H9 (cell line): ENCODE measurements around the gene UTP11. TPM values are rescaled to one million over a fixed set of nuclear protein-coding genes. Genes with fewer than 3 reads are reported as not detected.
A peak's percentile ranks its signal among the peaks of the same experiment; 100 is the strongest.

ENCODE experiments used
- DNase-seq: peaks from one replicate; pipeline ENCODE4 v3.0.0-alpha.2; 2017
- H2AFZ ChIP-seq: one replicate; pipeline ENCODE4 v1.6.1; 2013; ENCODE audit warnings: mild to moderate bottlenecking, low read length, control low read depth, moderate library complexity
- H2AK5ac ChIP-seq: 2 replicates; pipeline ENCODE4 v1.6.1; 2013; ENCODE audit warnings: low read length, control low read depth, mixed read lengths; ENCODE audit not compliant: insufficient read length
- H2BK120ac ChIP-seq: one replicate; pipeline ENCODE4 v1.6.1; 2013; ENCODE audit warnings: low read depth, mild to moderate bottlenecking, low read length, control low read depth, inconsistent platforms; ENCODE audit not compliant: poor library complexity, severe bottlenecking
- H2BK12ac ChIP-seq: 2 replicates; pipeline ENCODE4 v1.6.1; 2013; ENCODE audit warnings: low read length, control low read depth, mixed read lengths, low read depth; ENCODE audit not compliant: insufficient read length
- H2BK15ac ChIP-seq: 2 replicates; pipeline ENCODE4 v1.6.1; 2013; ENCODE audit warnings: low read depth, low read length, control low read depth
- H2BK20ac ChIP-seq: one replicate; pipeline ENCODE4 v1.6.1; 2013; ENCODE audit warnings: low read depth, mild to moderate bottlenecking, low read length, control low read depth, inconsistent platforms; ENCODE audit not compliant: poor library complexity, severe bottlenecking
- H2BK5ac ChIP-seq: 2 replicates; pipeline ENCODE4 v1.6.1; 2013; ENCODE audit warnings: low read length, control low read depth, mixed read lengths; ENCODE audit not compliant: insufficient read length
- H3K14ac ChIP-seq: 2 replicates; pipeline ENCODE4 v1.6.1; 2013; ENCODE audit warnings: low read length, control low read depth; ENCODE audit not compliant: insufficient read depth
- H3K18ac ChIP-seq: 2 replicates; pipeline ENCODE4 v1.6.1; 2013; ENCODE audit warnings: low read depth, mild to moderate bottlenecking, mixed read lengths, low read length, control low read depth; ENCODE audit not compliant: insufficient read length
- H3K23ac ChIP-seq: 2 replicates; pipeline ENCODE4 v1.6.1; 2013; ENCODE audit warnings: low read length, control low read depth, mixed read lengths, low read depth; ENCODE audit not compliant: insufficient read length
- H3K23me2 ChIP-seq: 2 replicates; pipeline ENCODE4 v1.6.1; 2013; ENCODE audit warnings: low read depth, mild to moderate bottlenecking, mixed read lengths, low read length, control low read depth; ENCODE audit not compliant: insufficient read length, poor library complexity, severe bottlenecking
- H3K27ac ChIP-seq: 2 replicates; pipeline ENCODE4 v1.5.1; 2013; ENCODE audit warnings: low read length, control low read depth, mixed read lengths, low read depth; ENCODE audit not compliant: insufficient read length
- H3K27me3 ChIP-seq: 2 replicates; pipeline ENCODE4 v1.6.1; 2013; ENCODE audit warnings: low read length, control low read depth, inconsistent platforms; ENCODE audit not compliant: insufficient read depth
- H3K4ac ChIP-seq: 2 replicates; pipeline ENCODE4 v1.6.1; 2013; ENCODE audit warnings: low read depth, mild to moderate bottlenecking, control low read depth, inconsistent platforms, low read length, moderate library complexity
- H3K4me1 ChIP-seq: 2 replicates; pipeline ENCODE4 v1.6.1; 2013; ENCODE audit warnings: low read length, control low read depth, inconsistent platforms; ENCODE audit not compliant: insufficient read depth
- H3K4me2 ChIP-seq: 2 replicates; pipeline ENCODE4 v1.6.1; 2013; ENCODE audit warnings: low read length, control low read depth, mixed read lengths; ENCODE audit not compliant: insufficient read length, insufficient read depth
- H3K56ac ChIP-seq: 2 replicates; pipeline ENCODE4 v1.6.1; 2013; ENCODE audit warnings: low read depth, mild to moderate bottlenecking, mixed read lengths, low read length, control low read depth; ENCODE audit not compliant: insufficient read length
- H3K79me1 ChIP-seq: 2 replicates; pipeline ENCODE4 v1.6.1; 2013; ENCODE audit warnings: low read depth, mild to moderate bottlenecking, moderate library complexity, low read length, control low read depth, inconsistent platforms; ENCODE audit not compliant: insufficient read depth, poor library complexity, severe bottlenecking
- H3K79me2 ChIP-seq: 2 replicates; pipeline ENCODE4 v1.6.1; 2013; ENCODE audit warnings: low read length, control low read depth, inconsistent platforms; ENCODE audit not compliant: insufficient read depth
- H3K9ac ChIP-seq: 2 replicates; pipeline ENCODE4 v1.6.1; 2013; ENCODE audit warnings: low read length, control low read depth, mixed read lengths; ENCODE audit not compliant: insufficient read length; ENCODE audit errors: extremely low read depth
- H3K9me3 ChIP-seq: one replicate; pipeline ENCODE4 v1.6.1; 2013; ENCODE audit warnings: low read depth, low read length, inconsistent platforms; ENCODE audit not compliant: control insufficient read depth
- H3T11ph ChIP-seq: one replicate; pipeline ENCODE4 v1.6.1; 2013; ENCODE audit warnings: mild to moderate bottlenecking, low read length, control low read depth, inconsistent platforms
- H4K20me1 ChIP-seq: one replicate; pipeline ENCODE4 v1.6.1; 2013; ENCODE audit not compliant: control insufficient read depth, insufficient read length, insufficient read depth
- H4K5ac ChIP-seq: 2 replicates; pipeline ENCODE4 v1.6.1; 2013; ENCODE audit warnings: low read depth, mild to moderate bottlenecking, mixed read lengths, low read length, control low read depth; ENCODE audit not compliant: insufficient read length
- H4K8ac ChIP-seq: replicated peaks from 2 replicates; pipeline ENCODE4 v1.6.1; 2013; ENCODE audit warnings: low read length, control low read depth, mixed read lengths, low read depth; ENCODE audit not compliant: insufficient read length
- H4K91ac ChIP-seq: 2 replicates; pipeline ENCODE4 v1.6.1; 2013; ENCODE audit warnings: low read depth, mild to moderate bottlenecking, moderate library complexity, mixed read lengths, low read length, control low read depth; ENCODE audit not compliant: insufficient read length
- H3K27ac Mint-ChIP-seq, 3 experiments: 2 replicates in 2 of 3; 3 replicates in 1 of 3; pipeline ENCODE4 v1.8.0; 2020 to 2021; ENCODE audit warnings: mixed read lengths in 3 of 3, mild to moderate bottlenecking in 1 of 3, moderate library complexity in 1 of 3
- H3K27me3 Mint-ChIP-seq: 2 replicates; pipeline ENCODE4 v1.8.0; 2021; ENCODE audit warnings: low read depth, mild to moderate bottlenecking, moderate library complexity, mixed read lengths
- H3K36me3 Mint-ChIP-seq, 3 experiments: 2 replicates in 2 of 3; 3 replicates in 1 of 3; pipeline ENCODE4 v1.8.0; 2020 to 2021; ENCODE audit warnings: low read depth in 3 of 3, mixed read lengths in 3 of 3; ENCODE audit not compliant: insufficient read depth in 1 of 3
- H3K4me1 Mint-ChIP-seq, 2 experiments: 2 replicates each; pipeline ENCODE4 v1.8.0; 2020; ENCODE audit warnings: mixed read lengths in 2 of 2
- H3K4me3 Mint-ChIP-seq, 2 experiments: 2 replicates in 1 of 2; 3 replicates in 1 of 2; pipeline ENCODE4 v1.8.0; 2020 to 2021; ENCODE audit warnings: mild to moderate bottlenecking in 2 of 2, mixed read lengths in 2 of 2, moderate library complexity in 1 of 2
- H3K9me3 Mint-ChIP-seq, 2 experiments: 2 replicates in 1 of 2; 3 replicates in 1 of 2; pipeline ENCODE4 v1.8.0; 2020; ENCODE audit warnings: mild to moderate bottlenecking in 2 of 2, mixed read lengths in 2 of 2, moderate library complexity in 1 of 2
- CTCF ChIP-seq: fragments of 200-600 bp; sonication (generic); conservative IDR thresholded peaks from 3 replicates; pipeline ENCODE4 v1.8.0; 2021; ENCODE audit warnings: antibody characterized with exemption, mild to moderate bottlenecking
- WGBS: extraction: QIAGEN DNeasy Blood & Tissue Kit; methylation state at CpG from one replicate; pipeline ENCODE4 v1.1.7; 2013; ENCODE audit warnings: missing lambda C conversion rate, low lambda C conversion rate, mixed read lengths; ENCODE audit not compliant: insufficient read length; ENCODE audit errors: extremely low coverage; 5-methylcytosine and 5-hydroxymethylcytosine counted together
- total RNA-seq: library from RNA; stranded (reverse); gene quantifications from 2 replicates; pipeline ENCODE4 v1.2.1, GENCODE V29; 2021

The UTP11 gene
- total RNA-seq, 1 experiment from 2014 or later = 63.1 TPM

GRCh38 chr1:37995751-37996345, 16.7 kb upstream of the UTP11 start:
- no peak overlapping the region for H4K8ac ChIP-seq
- H3K9ac ChIP-seq = peak overlapping the region; percentile 52
- TF ChIP-seq CTCF = no peak
- no peak overlapping the region for H3K27ac ChIP-seq
- H2BK120ac ChIP-seq = peak overlapping the region; percentile 24
- no peak overlapping the region for H3K56ac ChIP-seq
- no peaks in the 10 kb centered on the region for H3K27me3 Mint-ChIP-seq
- no peak overlapping the region for H4K5ac ChIP-seq
- H3K27me3 ChIP-seq = no peaks in the 10 kb centered on the region
- H3K4me3 Mint-ChIP-seq = peak overlapping the region; percentile 65 to 80
- H3T11ph ChIP-seq = no peak overlapping the region
- H3K4me1 ChIP-seq = peaks cover 22% of the 10 kb centered on the region
- peak overlapping the region; percentile 70 to 94 (median 91); a peak in 5 of 7 replicates for H3K27ac Mint-ChIP-seq
- no CpG with 5 or more reads among the region's 46 CpGs for WGBS
- H3K4me1 Mint-ChIP-seq = peaks cover 28 to 36% of the 10 kb centered on the region in 2 experiments
- H3K14ac ChIP-seq = peak overlapping the region; percentile 95
- peaks cover 13% of the 10 kb centered on the region for H3K23me2 ChIP-seq
- H3K4ac ChIP-seq = no peak overlapping the region; the same call in 1 of the 2 replicates
- no peaks in the 10 kb centered on the region for H4K20me1 ChIP-seq
- H3K4me2 ChIP-seq = peak overlapping the region; percentile 31
- H3K79me1 ChIP-seq = no peaks in the 10 kb centered on the region
- no peak overlapping the region for H2AK5ac ChIP-seq
- H4K91ac ChIP-seq = no peak overlapping the region
- no peak overlapping the region for H2BK5ac ChIP-seq
- H3K9me3 Mint-ChIP-seq = no peaks in the 10 kb centered on the region
- no peak overlapping the region for H2BK15ac ChIP-seq
- no peak overlapping the region for H3K23ac ChIP-seq
- H3K9me3 ChIP-seq = no peaks in the 10 kb centered on the region
- H2BK12ac ChIP-seq = no peak overlapping the region
- no peaks in the 10 kb centered on the region; the same call in 1 of the 2 replicates for H3K79me2 ChIP-seq
- peaks cover 17 to 35% (median 32%) of the 10 kb centered on the region in 3 experiments for H3K36me3 Mint-ChIP-seq
- peak; percentile 87 for DNase-seq
- no peak overlapping the region for H2BK20ac ChIP-seq
- peak overlapping the region; percentile 84 for H3K18ac ChIP-seq
- no peak overlapping the region for H2AFZ ChIP-seq
